ENCODE data around the gene PRDM8. TPM values are rescaled to one million over a fixed set of nuclear protein-coding genes. Genes with fewer than 3 reads are reported as not detected.
A peak's percentile ranks its signal among the peaks of the same experiment; 100 is the strongest.

Gene PRDM8
- 1.6 TPM for total RNA-seq
- long read RNA-seq, partial matches to known transcripts, result 0 of 2 reads
- long read RNA-seq, other reads (novel, unspliced or antisense), result 2 of 2 reads

- DNase-seq (no peak), ATAC-seq (peak; percentile 14 to 28)
- Histone ChIP-seq H3K27me3 (ENCODE audit: low read depth) (peaks cover 80% of the 10 kb centered on the region), H3K4me1 (peaks cover 15% of the 10 kb centered on the region), H3K36me3 (no peaks in the 10 kb centered on the region), H3K9me3 (no peaks in the 10 kb centered on the region), H3K27ac (no peak within 1 kb of the TSS), H3K4me3 (peak within 1 kb of the TSS; percentile 42)
- intact Hi-C loops (cut with DNase I), result no loop called here
- no peak for TF ChIP-seq CTCF (IDR thresholded peaks at IDR 0.05)
These were observed at the start of gene PRDM8 for GRCh38 chr4:80196922-80197573. TSS of gene PRDM8 (plus strand) at chr4:80197503. CDS start at chr4:80200081, 2,578 bp downstream.

GRCh38 chr4:80150387-80151180 lies 46.7 kb upstream of the PRDM8 start:
- DNase-seq, result no peak
- ATAC-seq, result no peak
- Histone ChIP-seq H3K27me3 (ENCODE audit: low read depth) (no peaks in the 10 kb centered on the region), H3K36me3 (no peaks in the 10 kb centered on the region), H3K4me1 (no peaks in the 10 kb centered on the region), H3K4me3 (no peak overlapping the region), H3K9me3 (no peaks in the 10 kb centered on the region), H3K27ac (no peak overlapping the region)
- intact Hi-C loops (cut with DNase I), result no loop called here
- no peak for TF ChIP-seq CTCF (IDR thresholded peaks at IDR 0.05)

- no peaks in the 10 kb centered on the region for H3K4me1 ChIP-seq
- H3K27ac ChIP-seq, result no peak overlapping the region
- DNase-seq (no peak), ATAC-seq (no peak)
- no peak overlapping the region for H3K4me3 ChIP-seq
- intact Hi-C loops (cut with DNase I), result no loop called here
- TF ChIP-seq CTCF (IDR thresholded peaks at IDR 0.05), result no peak
- H3K27me3 ChIP-seq (ENCODE audit: low read depth), result no peaks in the 10 kb centered on the region
- H3K36me3 ChIP-seq, result no peaks in the 10 kb centered on the region
- H3K9me3 ChIP-seq, result no peaks in the 10 kb centered on the region
These were observed 45.3 kb upstream of the PRDM8 start for GRCh38 chr4:80151981-80152380.

- H3K9me3 ChIP-seq, result no peaks in the 10 kb centered on the region
- no peak overlapping the region for H3K27ac ChIP-seq
- ATAC-seq, result no peak
- no peak for DNase-seq
- H3K4me1 ChIP-seq, result no peaks in the 10 kb centered on the region
- no peaks in the 10 kb centered on the region for H3K36me3 ChIP-seq
- H3K27me3 ChIP-seq (ENCODE audit: low read depth), result no peaks in the 10 kb centered on the region
- H3K4me3 ChIP-seq, result no peak overlapping the region
- intact Hi-C loops (cut with DNase I), result no loop called here
- no peak for TF ChIP-seq CTCF (IDR thresholded peaks at IDR 0.05)
These were observed 43.3 kb upstream of the PRDM8 start for GRCh38 chr4:80153874-80154544.

- ATAC-seq, result no peak
- intact Hi-C loops (cut with DNase I), result no loop called here
- no peaks in the 10 kb centered on the region for H3K36me3 ChIP-seq
These were observed 42.8 kb upstream of the PRDM8 start for GRCh38 chr4:80154545-80154933.

More at GRCh38 chr4:80154545-80154933, 42.8 kb upstream of the PRDM8 start:
- H3K27ac ChIP-seq, result no peak overlapping the region
- no peaks in the 10 kb centered on the region for H3K27me3 ChIP-seq (ENCODE audit: low read depth)
- H3K4me3 ChIP-seq, result no peak overlapping the region
- no peaks in the 10 kb centered on the region for H3K4me1 ChIP-seq
- no peaks in the 10 kb centered on the region for H3K9me3 ChIP-seq
- DNase-seq, result no peak
- TF ChIP-seq CTCF (IDR thresholded peaks at IDR 0.05), result no peak

Data from lower lobe of right lung (tissue), 2 donors.